Measurements from ENCODE around the gene TBKBP1. TPM values are rescaled to one million over a fixed set of nuclear protein-coding genes. Genes with fewer than 3 reads are reported as not detected.

Gene TBKBP1
- total and polyA plus RNA-seq, 4 donors: 10.4 to 62.8 (median 28.8) TPM

- Histone ChIP-seq H3K4me1 (ENCODE audit: control insufficient read depth, insufficient read depth, low read length) (peaks cover 4% of the 10 kb centered on the region), H3K36me3 (ENCODE audit: control insufficient read depth, insufficient read depth, low read length) (peaks cover 13% of the 10 kb centered on the region), H3K27me3 (ENCODE audit: control insufficient read depth, insufficient read depth, low read length) (no peaks in the 10 kb centered on the region), H3K4me3 (ENCODE audit: low read depth, low read length) (no peak overlapping the region), H3K9me3 (ENCODE audit: control insufficient read depth, insufficient read depth, low read length) (no peaks in the 10 kb centered on the region), H3K27ac (ENCODE audit: low read depth, low read length) (no peak overlapping the region)
- no peak for DNase-seq (ENCODE audit: low read depth in 4 of 6, low spot score in 6 of 6)
Measured at GRCh38 chr17:47687328-47687690, 6.7 kb upstream of the TBKBP1 start.

DNA sequence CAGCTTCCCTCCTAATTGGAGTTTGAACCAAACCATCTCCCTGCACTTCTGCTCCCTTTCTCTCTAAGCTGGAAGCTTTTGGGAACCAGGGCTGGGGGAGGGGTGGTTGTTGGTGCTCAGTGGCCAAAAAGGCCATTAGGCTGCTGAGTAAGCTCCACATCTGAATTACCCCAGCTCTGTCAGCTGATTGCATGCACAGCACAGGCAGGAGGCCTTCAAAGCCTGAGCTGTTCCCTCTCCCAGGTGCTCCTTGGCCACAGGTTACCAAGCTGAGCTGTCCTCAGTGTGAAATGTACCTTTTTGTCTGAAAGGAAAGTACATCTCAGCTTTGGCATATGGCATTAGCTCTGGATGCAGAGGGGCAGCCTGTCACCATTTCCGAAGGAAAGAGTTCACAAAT, 6.2 kb upstream of the TBKBP1 start:
- H3K27me3 ChIP-seq (ENCODE audit: control insufficient read depth, insufficient read depth, low read length): no peaks in the 10 kb centered on the region
- H3K4me3 ChIP-seq (ENCODE audit: low read depth, low read length): no peak overlapping the region
- no peaks in the 10 kb centered on the region for H3K9me3 ChIP-seq (ENCODE audit: control insufficient read depth, insufficient read depth, low read length)
- 75% methylated on average over 1 of the region's 1 CpG for WGBS (ENCODE audit: insufficient coverage)
- peaks cover 5% of the 10 kb centered on the region for H3K4me1 ChIP-seq (ENCODE audit: control insufficient read depth, insufficient read depth, low read length)
- H3K36me3 ChIP-seq (ENCODE audit: control insufficient read depth, insufficient read depth, low read length): peaks cover 8% of the 10 kb centered on the region
- H3K27ac ChIP-seq (ENCODE audit: low read depth, low read length): no peak overlapping the region
- DNase-seq (ENCODE audit: low read depth in 4 of 6, low spot score in 6 of 6): no peak

- H3K27ac ChIP-seq (ENCODE audit: low read depth, low read length): no peak overlapping the region
- peaks cover 16% of the 10 kb centered on the region for H3K4me1 ChIP-seq (ENCODE audit: control insufficient read depth, insufficient read depth, low read length)
- WGBS (ENCODE audit: insufficient coverage): 71% methylated on average over 3 of the region's 3 CpGs
- H3K9me3 ChIP-seq (ENCODE audit: control insufficient read depth, insufficient read depth, low read length): no peaks in the 10 kb centered on the region
- H3K36me3 ChIP-seq (ENCODE audit: control insufficient read depth, insufficient read depth, low read length): peaks cover 5% of the 10 kb centered on the region
- H3K27me3 ChIP-seq (ENCODE audit: control insufficient read depth, insufficient read depth, low read length): no peaks in the 10 kb centered on the region
- DNase-seq (ENCODE audit: low read depth in 4 of 6, low spot score in 6 of 6): no peak
- H3K4me3 ChIP-seq (ENCODE audit: low read depth, low read length): no peak overlapping the region
Measured at GRCh38 chr17:47690121-47690520, 3.8 kb upstream of the TBKBP1 start.

DNA sequence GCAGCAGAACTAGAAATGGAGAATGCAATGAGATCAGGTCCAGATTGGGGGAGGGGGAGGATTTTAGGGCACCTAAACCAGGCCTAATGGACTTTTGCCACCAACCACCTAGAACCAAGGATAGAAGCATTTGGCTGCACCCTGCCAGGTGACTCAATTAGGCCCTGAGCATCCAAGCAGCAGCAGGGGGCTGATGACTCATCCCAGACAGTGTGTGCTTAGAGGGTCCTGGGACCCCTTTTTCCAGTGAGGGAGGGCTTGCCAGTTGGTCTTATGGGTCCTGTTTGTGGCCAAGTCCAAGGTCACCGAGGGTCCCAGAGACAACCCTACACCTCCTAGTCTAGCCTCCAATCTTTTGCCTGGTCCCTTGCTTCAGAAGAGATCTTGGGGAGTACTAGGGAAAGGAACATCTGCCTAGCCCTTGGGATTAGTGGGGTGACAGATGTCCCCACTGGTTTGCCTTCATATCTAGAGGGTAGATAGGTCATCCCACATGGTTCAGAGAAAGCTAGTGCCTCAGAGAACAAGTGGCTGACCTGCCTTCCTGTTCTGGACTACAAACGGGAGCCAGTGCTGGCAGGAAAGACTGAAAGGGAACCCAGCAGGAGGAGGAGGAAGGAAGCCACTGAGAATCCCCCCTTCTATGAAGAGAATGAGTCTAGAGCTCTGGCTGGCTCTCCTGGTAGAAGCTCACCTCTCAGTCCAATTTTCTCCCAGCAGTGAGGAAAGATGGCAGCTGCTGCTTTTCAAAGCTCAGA, 1.6 kb upstream of the TBKBP1 start:
- no CpG with 5 or more reads among the region's 2 CpGs for WGBS (ENCODE audit: insufficient coverage)
- no peak for DNase-seq (ENCODE audit: low read depth in 4 of 6, low spot score in 6 of 6)
- no peak overlapping the region for H3K27ac ChIP-seq (ENCODE audit: low read depth, low read length)

GRCh38 chr17:47692895-47693730, 848 bp upstream of the TBKBP1 start:
- peak overlapping the region; percentile 72 for H3K4me3 ChIP-seq (ENCODE audit: low read depth, low read length)
- H3K4me1 ChIP-seq (ENCODE audit: control insufficient read depth, insufficient read depth, low read length): peaks cover 30% of the 10 kb centered on the region
- H3K27me3 ChIP-seq (ENCODE audit: control insufficient read depth, insufficient read depth, low read length): no peaks in the 10 kb centered on the region
- no peak for DNase-seq (ENCODE audit: low read depth in 4 of 6, low spot score in 6 of 6)
- H3K9me3 ChIP-seq (ENCODE audit: control insufficient read depth, insufficient read depth, low read length): no peaks in the 10 kb centered on the region
- peak overlapping the region; percentile 54 for H3K27ac ChIP-seq (ENCODE audit: low read depth, low read length)
- WGBS (ENCODE audit: insufficient coverage): 17% methylated on average over 7 of the region's 10 CpGs
- H3K36me3 ChIP-seq (ENCODE audit: control insufficient read depth, insufficient read depth, low read length): peaks cover 24% of the 10 kb centered on the region

More for the DNA sequence above, 1.6 kb upstream of the TBKBP1 start:
- H3K27me3 ChIP-seq (ENCODE audit: control insufficient read depth, insufficient read depth, low read length): no peaks in the 10 kb centered on the region
- H3K9me3 ChIP-seq (ENCODE audit: control insufficient read depth, insufficient read depth, low read length): no peaks in the 10 kb centered on the region
- H3K4me3 ChIP-seq (ENCODE audit: low read depth, low read length): no peak overlapping the region
- H3K36me3 ChIP-seq (ENCODE audit: control insufficient read depth, insufficient read depth, low read length): peaks cover 23% of the 10 kb centered on the region
- H3K4me1 ChIP-seq (ENCODE audit: control insufficient read depth, insufficient read depth, low read length): peaks cover 35% of the 10 kb centered on the region

DNA sequence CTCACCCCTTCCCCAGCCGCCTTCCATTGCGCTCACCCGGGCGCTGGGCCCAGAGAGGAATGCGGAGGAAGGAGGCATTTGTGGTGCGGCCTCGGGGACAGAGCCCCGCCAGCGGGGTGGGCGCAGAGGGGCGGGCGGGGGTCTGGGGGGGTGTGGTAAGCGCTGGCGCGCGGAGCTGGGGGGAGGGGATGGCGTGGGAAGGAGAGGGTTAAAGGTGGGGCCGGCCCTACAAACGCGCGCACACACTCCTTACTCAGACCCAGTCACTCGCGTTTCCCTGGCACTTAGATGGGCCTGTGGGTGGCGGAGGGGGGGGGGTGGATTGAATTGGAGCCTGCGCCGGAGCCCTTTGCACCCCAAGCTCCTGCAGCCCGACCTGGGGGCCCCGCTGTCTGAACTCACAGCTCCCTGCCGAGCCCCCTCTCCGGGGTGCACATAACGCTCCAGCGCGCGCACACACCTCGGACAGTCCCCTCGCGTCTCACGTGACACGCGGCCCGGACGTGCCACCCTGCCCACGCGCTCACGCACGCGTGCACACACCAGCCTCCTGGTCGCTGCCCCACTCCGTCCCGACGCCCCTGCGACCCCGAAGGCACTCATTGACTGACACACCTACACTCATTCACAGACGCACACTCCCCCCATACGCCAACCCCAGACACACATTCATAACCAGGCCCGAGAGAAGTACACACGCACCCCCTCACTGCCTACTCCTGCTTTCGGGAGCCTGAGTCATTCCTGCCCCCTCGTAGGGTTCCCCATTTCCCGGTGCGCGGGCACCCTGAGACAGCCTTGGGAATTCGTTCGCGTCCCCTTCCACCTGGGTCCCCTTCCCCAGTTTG, 844 bp downstream of the TBKBP1 start:
- H3K4me3 ChIP-seq (ENCODE audit: low read depth, low read length): peak overlapping the region; percentile 72
- no peaks in the 10 kb centered on the region for H3K27me3 ChIP-seq (ENCODE audit: control insufficient read depth, insufficient read depth, low read length)
- peak in 5 of 6 donors; percentile 31 to 90 (median 58) for DNase-seq (ENCODE audit: low read depth in 4 of 6, low spot score in 6 of 6)
- under 1% methylated on average over 47 of the region's 65 CpGs for WGBS (ENCODE audit: insufficient coverage)
- H3K9me3 ChIP-seq (ENCODE audit: control insufficient read depth, insufficient read depth, low read length): no peaks in the 10 kb centered on the region
- H3K27ac ChIP-seq (ENCODE audit: low read depth, low read length): peak overlapping the region; percentile 73
- H3K4me1 ChIP-seq (ENCODE audit: control insufficient read depth, insufficient read depth, low read length): peaks cover 37% of the 10 kb centered on the region
- peaks cover 40% of the 10 kb centered on the region for H3K36me3 ChIP-seq (ENCODE audit: control insufficient read depth, insufficient read depth, low read length)

GRCh38 chr17:47695429-47696376, 1.7 kb downstream of the TBKBP1 start:
- H3K9me3 ChIP-seq (ENCODE audit: control insufficient read depth, insufficient read depth, low read length): no peaks in the 10 kb centered on the region
- peaks cover 48% of the 10 kb centered on the region for H3K36me3 ChIP-seq (ENCODE audit: control insufficient read depth, insufficient read depth, low read length)
- peak overlapping the region; percentile 72 for H3K4me3 ChIP-seq (ENCODE audit: low read depth, low read length)
- no peak for DNase-seq (ENCODE audit: low read depth in 4 of 6, low spot score in 6 of 6)
- H3K27me3 ChIP-seq (ENCODE audit: control insufficient read depth, insufficient read depth, low read length): no peaks in the 10 kb centered on the region
- 39% methylated on average over 38 of the region's 47 CpGs for WGBS (ENCODE audit: insufficient coverage)
- H3K4me1 ChIP-seq (ENCODE audit: control insufficient read depth, insufficient read depth, low read length): peaks cover 37% of the 10 kb centered on the region
- H3K27ac ChIP-seq (ENCODE audit: low read depth, low read length): peak overlapping the region; percentile 73

- WGBS (ENCODE audit: insufficient coverage): 83% methylated on average over 11 of the region's 11 CpGs
Measured at GRCh38 chr17:47696717-47697642, 3.0 kb downstream of the TBKBP1 start.

More at GRCh38 chr17:47696717-47697642, 3.0 kb downstream of the TBKBP1 start:
- no peak for DNase-seq (ENCODE audit: low read depth in 4 of 6, low spot score in 6 of 6)
- peaks cover 61% of the 10 kb centered on the region for H3K36me3 ChIP-seq (ENCODE audit: control insufficient read depth, insufficient read depth, low read length)
- no peaks in the 10 kb centered on the region for H3K9me3 ChIP-seq (ENCODE audit: control insufficient read depth, insufficient read depth, low read length)
- no peak overlapping the region for H3K4me3 ChIP-seq (ENCODE audit: low read depth, low read length)
- H3K4me1 ChIP-seq (ENCODE audit: control insufficient read depth, insufficient read depth, low read length): peaks cover 37% of the 10 kb centered on the region
- no peaks in the 10 kb centered on the region for H3K27me3 ChIP-seq (ENCODE audit: control insufficient read depth, insufficient read depth, low read length)
- no peak overlapping the region for H3K27ac ChIP-seq (ENCODE audit: low read depth, low read length)

Measured in spinal cord (tissue), 10 donors.